HG03025 (cell line): Measurements from ENCODE around the gene KCNJ2.

Source experiments
- ATAC-seq: cut with Tn5 transposase; IDR thresholded peaks from one replicate; pipeline ENCODE4 v1.9.1; 2021; ENCODE audit warnings: mild to moderate bottlenecking, moderate library complexity; ENCODE audit not compliant: unreplicated experiment, low FRiP score

KCNJ2 gene

GRCh38 chr17:70158180-70158579 is 11.2 kb upstream of the KCNJ2 start:
- ATAC-seq = no peak

GRCh38 chr17:70158591-70158990 is 10.7 kb upstream of the KCNJ2 start:
- ATAC-seq = no peak

DNA sequence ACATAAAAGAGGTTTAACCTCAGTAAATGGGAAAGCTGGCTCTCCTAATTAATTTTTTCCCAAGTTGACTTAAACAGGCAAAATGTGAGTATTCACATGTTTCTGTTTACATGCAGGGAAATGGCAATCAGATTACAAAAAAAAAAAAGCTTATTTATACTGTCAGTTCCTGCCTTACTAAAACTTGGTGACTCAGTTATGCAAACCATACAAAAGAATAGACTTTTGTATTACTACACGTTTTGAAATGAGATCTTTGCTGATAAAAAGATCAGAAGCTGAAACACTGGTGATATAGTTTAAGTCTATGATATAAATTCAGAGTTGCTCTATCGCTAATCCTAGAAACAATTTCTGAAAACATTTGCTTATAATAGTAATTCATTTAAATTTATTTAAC is 9.4 kb upstream of the KCNJ2 start:
- no peak for ATAC-seq

DNA sequence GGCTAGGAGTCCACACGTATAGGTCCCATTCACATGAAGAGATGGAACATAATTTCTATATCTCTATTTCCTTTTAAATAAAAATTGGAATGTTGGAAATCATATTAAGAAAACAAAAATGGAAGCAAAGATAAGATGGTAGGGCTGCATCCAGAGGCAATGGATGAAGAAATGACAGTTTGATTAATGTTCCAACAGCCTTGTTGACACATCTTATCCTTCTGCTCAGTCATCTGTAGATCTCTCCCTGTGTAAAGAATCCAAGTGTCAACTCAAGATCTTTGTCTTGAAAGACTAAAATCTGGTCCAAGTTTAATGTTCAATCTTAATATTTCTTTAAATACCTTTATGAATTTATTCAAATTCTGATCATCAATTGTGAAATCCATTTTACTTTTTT is 7.8 kb upstream of the KCNJ2 start:
- ATAC-seq = no peak

DNA sequence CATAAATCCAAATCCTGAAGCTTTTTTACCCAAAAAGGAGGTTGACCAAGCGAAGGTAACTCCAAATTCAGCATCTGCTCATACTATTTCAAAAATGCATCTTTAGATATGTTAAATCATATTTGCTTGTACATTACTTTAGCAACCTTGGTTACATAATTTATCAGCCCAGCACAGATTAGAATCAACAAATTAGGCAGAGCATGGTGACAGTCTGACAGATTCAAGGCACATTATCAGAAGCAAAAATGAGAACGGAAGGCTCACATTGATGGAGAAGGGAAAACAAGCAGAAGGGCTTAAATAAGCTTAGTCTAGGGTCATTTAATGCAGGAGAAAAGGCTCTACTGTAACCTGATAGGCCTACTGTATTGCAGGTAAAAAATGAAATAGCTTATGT is 3.9 kb upstream of the KCNJ2 start:
- no peak for ATAC-seq

DNA sequence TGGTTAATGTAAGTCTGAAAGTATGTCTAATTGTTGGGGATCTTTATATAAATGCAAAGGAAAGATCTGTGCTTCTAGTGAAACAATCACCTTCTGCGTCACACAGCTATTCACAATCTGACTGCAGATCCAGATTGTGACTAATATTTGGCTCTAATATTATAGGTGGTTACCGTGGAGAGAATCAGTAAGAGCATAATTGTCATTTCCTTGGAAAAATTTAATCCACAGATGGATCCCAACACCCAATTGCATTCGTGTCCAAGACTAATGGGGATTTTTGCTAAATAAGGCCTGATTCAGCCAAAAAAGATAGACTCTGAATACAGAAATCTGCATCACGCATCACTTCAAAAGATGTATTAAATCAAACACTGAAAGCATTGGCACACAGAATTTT is 2.7 kb upstream of the KCNJ2 start:
- no peak for ATAC-seq

DNA sequence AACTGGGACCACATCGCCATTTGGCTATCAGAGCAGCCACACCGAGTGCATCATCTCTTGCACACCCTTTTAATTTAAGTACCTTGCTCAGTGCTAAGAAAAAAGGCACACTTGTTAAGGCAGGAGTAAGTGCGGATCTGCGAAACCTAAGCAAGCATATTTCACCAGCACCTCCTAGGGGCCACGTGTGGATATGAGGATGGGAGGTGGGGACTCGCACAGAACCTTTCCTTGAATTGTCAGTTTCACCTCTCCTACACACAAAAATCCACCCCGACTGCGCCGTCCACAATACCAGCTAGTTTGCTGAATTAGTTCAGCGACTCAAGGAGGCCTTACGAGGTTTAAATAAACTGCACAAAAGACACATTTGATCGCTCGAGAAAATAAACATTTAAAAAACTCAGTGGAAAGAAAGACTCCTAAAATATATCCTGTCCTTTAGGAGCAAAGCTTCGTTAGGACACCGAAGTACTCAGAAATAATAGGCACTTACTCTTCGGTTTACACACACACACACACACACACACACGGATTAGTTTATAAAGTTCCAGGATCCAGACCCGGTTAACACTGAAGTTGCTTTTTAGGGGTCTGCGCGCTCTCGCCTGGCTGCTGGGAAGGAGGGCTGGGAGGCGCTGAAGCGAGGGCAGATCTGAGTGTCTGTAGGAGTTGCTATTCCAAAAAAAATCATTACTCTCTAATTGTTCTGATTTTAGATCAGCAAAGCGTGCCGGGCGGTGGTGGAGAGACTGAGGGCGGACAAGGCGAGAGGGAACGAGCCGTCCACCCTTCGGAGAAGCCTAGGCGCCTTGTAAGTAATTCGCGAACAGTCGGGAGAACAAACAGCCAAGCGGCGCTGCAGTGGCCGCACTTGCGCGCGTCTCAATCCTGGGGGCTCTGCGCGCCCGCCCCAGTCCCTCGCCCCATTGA is 1.0 kb upstream of the KCNJ2 start:
- peak; percentile 28 for ATAC-seq

GRCh38 chr17:70169709-70170597 is 621 bp downstream of the KCNJ2 start:
- no peak for ATAC-seq

- ATAC-seq = no peak
Observed at GRCh38 chr17:70171159-70171558, 1.8 kb downstream of the KCNJ2 start.

DNA sequence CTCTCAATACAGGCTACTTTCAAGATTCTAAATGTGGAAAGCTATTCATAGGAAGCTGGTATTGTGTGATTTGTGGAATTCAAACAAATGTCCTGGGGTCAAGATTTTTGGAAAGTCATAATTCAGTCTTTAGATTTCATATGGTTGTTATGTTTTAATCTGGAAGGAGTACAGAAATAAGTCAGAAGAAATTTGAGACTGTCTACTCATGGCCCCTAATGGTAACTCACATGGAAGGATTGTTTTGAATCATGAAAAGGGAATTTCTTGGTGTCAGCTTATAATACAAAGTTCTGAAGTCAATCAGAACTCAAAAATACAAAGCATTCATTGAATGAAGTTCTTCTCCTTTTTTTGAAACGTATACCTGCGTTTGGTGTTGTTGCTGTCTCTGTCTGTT is 3.1 kb downstream of the KCNJ2 start:
- no peak for ATAC-seq

GRCh38 chr17:70172923-70173322 is 3.6 kb downstream of the KCNJ2 start:
- no peak for ATAC-seq

GRCh38 chr17:70173681-70174080 is 4.3 kb downstream of the KCNJ2 start:
- no peak for ATAC-seq

DNA sequence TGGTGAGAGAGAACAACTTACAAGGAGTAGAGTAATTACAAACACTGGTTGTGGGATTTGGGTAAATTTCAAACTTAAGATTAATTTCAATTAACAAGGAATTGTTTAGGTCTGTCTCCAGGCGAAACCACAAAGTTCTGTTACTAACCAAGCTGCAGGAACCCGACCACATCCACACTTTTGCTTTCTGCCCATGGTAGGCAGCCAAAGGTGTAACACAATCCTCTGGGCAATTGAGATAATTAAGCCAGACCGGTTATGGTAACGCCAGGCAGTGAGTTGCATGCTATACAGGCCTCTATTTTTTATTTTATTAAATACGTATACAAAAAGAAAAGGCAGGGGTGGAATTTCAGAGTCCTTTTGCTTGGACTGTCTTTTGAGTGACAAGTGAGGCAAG is 12.0 kb downstream of the KCNJ2 start:
- ATAC-seq = no peak

GRCh38 chr17:70181866-70182265 is 12.5 kb downstream of the KCNJ2 start:
- no peak for ATAC-seq

- no peak for ATAC-seq
Observed at GRCh38 chr17:70183508-70183907, 14.2 kb downstream of the KCNJ2 start.

GRCh38 chr17:70184207-70184606 is 14.9 kb downstream of the KCNJ2 start:
- no peak for ATAC-seq

DNA sequence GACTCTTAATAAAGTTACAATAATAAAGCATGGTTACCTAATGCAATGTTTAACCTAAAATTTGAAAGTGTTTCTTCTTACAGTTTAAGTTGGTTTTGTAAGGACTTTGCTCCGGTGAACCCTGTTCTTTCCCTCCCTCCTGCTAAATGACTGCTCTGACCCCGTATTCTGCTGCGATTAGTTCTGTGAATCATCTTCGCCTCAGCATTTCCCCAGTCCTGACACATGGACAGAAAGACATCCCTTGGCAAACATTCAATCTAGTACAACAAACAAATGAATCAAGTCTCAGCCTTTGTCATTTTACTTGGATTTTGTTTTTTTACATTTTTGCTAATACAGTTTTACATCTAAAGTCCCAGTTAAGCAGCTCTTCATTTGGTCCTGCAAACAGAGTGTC is 15.4 kb downstream of the KCNJ2 start:
- ATAC-seq = no peak

GRCh38 chr17:70185285-70185684 is 16.0 kb downstream of the KCNJ2 start:
- ATAC-seq = no peak

GRCh38 chr17:70187383-70187782 is 18.1 kb downstream of the KCNJ2 start:
- ATAC-seq = no peak

DNA sequence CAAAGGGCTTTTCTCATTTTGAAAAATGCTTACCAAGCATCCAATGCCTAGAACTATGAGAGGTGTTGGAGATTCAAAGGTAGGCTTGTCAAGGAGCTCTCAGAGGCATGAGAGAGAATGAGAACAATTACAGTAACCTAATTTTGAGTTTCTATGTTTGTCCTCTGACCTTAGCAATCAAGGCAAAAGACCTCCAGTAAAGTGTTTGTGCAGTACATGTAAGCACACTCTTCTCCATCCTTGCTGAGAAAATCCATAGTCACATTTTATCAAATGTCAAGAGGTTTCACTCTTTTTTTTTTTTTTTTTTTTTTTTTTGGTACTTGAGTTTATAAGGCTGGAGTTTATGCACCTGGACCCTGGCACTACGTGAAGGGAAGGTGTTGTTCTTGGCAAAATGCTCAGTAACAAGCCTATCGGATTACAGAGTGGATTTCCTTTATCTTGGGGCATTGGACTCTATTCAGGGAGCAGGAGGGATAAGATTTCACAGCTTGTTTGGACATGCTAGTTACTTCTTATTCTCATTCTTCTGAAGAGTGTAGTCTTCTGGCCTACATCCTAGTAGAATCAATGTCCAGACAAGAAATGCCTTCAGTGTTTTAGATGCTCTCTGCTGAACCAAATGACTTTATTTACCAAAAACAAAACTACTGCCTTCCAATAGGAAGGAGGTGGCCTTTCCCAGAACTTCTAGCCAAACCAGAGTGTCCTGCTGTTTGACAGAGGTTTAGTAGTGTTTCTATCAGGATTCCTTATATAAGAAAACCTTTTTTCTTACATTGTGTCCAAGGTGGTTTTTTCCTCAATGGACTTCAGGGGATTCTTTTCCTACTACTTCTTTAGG is 21.9 kb downstream of the KCNJ2 start:
- ATAC-seq = no peak

GRCh38 chr17:70195091-70195490 is 25.8 kb downstream of the KCNJ2 start:
- no peak for ATAC-seq
